GM20431 (cell line): Measurements from ENCODE around the gene PAFAH2.
"Not testable (repeated sequence)": the region's sequence is repeated elsewhere in the genome, so short reads cannot be mapped to it uniquely, and the experiment has no call there.

ENCODE experiments used
- in situ Hi-C: fragments of 300-500 bp; cut with MseI, MboI; formaldehyde crosslinking; loops from one replicate; pipeline ENCODE4 v1.15.0; 2020; ENCODE audit warnings: low sequenced_read_pairs; ENCODE audit not compliant: unreplicated experiment

Gene PAFAH2

GRCh38 chr1:25944986-25945385, 52.9 kb downstream of the PAFAH2 start:
- in situ Hi-C loops = no loop called here

- in situ Hi-C loops = not testable (repeated sequence)
Observed at GRCh38 chr1:25943511-25943910, 54.4 kb downstream of the PAFAH2 start.

- in situ Hi-C loops = no loop called here
Observed at GRCh38 chr1:25936947-25937346, 60.9 kb downstream of the PAFAH2 start.

- in situ Hi-C loops = no loop called here
Observed at GRCh38 chr1:25933479-25934365, 64.1 kb downstream of the PAFAH2 start.

- in situ Hi-C loops = not testable (repeated sequence)
Observed at GRCh38 chr1:25932811-25933400, 65.0 kb downstream of the PAFAH2 start.

- in situ Hi-C loops = no loop called here
Observed at GRCh38 chr1:25932321-25932720, 65.5 kb downstream of the PAFAH2 start.

GRCh38 chr1:25929016-25929415, 68.8 kb downstream of the PAFAH2 start:
- in situ Hi-C loops = no loop called here

GRCh38 chr1:25927521-25928265, 70.2 kb downstream of the PAFAH2 start:
- in situ Hi-C loops = no loop called here

GRCh38 chr1:25926731-25927496, 70.9 kb downstream of the PAFAH2 start:
- in situ Hi-C loops = no loop called here

- in situ Hi-C loops = no loop called here
Observed at GRCh38 chr1:25924454-25924853, 73.4 kb downstream of the PAFAH2 start.

- in situ Hi-C loops = no loop called here
Observed at GRCh38 chr1:25922971-25923552, 74.8 kb downstream of the PAFAH2 start.

GRCh38 chr1:25922056-25922970, 75.5 kb downstream of the PAFAH2 start:
- in situ Hi-C loops = no loop called here

GRCh38 chr1:25918615-25919014, 79.2 kb downstream of the PAFAH2 start:
- in situ Hi-C loops = no loop called here

- in situ Hi-C loops = no loop called here
Observed at GRCh38 chr1:25917996-25918395, 79.9 kb downstream of the PAFAH2 start.

GRCh38 chr1:25916460-25916859, 81.4 kb downstream of the PAFAH2 start:
- in situ Hi-C loops = no loop called here

GRCh38 chr1:25914074-25914995, 83.5 kb downstream of the PAFAH2 start:
- in situ Hi-C loops = no loop called here

- in situ Hi-C loops = no loop called here
Observed at GRCh38 chr1:25913206-25913605, 84.7 kb downstream of the PAFAH2 start.
